ENCODE measurements around the gene HABP2. TPM values are rescaled to one million over a fixed set of nuclear protein-coding genes. Genes with fewer than 3 reads are reported as not detected.

Gene HABP2
- polyA plus RNA-seq, 2 donors: not detected

GRCh38 chr10:113518415-113518814, 34.4 kb upstream of the HABP2 start:
- Histone ChIP-seq H3K9me3 (ENCODE audit: control insufficient read depth in 2 of 2, insufficient read depth in 1 of 2, low read depth in 1 of 2, low read length in 1 of 2) (no peaks in the 10 kb centered on the region), H3K4me1 (ENCODE audit: control insufficient read depth in 2 of 2, insufficient read depth in 2 of 2, low read length in 1 of 2) (no peaks in the 10 kb centered on the region), H3K36me3 (ENCODE audit: control insufficient read depth in 2 of 2, insufficient read depth in 2 of 2, low read length in 1 of 2) (no peaks in the 10 kb centered on the region), H3K27me3 (ENCODE audit: control insufficient read depth in 1 of 2, insufficient read depth in 2 of 2, low read length in 2 of 2) (no peaks in the 10 kb centered on the region), H3K27ac (ENCODE audit: low read depth in 2 of 2, low read length in 1 of 2) (no peak overlapping the region), H3K4me3 (ENCODE audit: low read depth in 1 of 2, low read length in 2 of 2) (no peak overlapping the region)
- 83 to 86% methylated on average over 3 of the region's 3 CpGs for WGBS, 2 donors

DNA sequence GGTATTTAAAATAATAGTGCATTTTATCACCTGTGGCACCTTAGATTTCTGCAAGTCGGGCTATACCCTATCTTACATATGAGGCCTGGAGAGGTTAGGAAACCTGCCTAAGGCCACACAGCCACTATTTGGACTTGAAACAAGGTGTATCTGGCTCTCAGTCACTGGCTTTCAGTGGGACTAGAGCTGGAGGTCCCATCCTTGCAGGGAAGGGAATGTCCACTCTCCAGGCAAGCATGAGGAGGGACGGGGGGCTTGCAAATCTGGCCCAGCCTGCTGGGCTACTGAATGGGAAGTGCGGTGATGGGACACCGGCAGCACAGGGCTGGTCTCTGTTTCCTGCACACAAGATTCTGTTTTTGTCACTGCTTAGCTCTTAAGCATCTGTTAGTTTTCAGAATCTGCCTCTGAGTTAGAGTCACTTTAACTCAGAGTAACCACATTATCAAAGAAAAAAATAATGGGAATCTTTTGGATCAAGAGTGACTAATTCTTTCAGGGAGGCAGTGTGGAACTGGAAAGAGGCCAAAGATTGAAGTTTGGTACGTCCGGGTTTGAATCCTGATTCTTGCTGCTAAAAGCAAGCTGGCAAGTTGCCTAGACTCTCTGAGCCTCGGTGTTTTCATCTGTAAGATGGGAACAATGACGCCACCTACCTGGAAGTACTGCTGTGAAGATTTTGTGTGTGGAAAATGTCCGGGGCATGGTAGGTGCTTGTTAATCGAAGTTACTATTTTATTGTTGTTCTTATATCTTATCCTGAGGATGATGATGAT, 33.8 kb upstream of the HABP2 start:
- no peaks in the 10 kb centered on the region for H3K36me3 ChIP-seq (ENCODE audit: control insufficient read depth in 2 of 2, insufficient read depth in 2 of 2, low read length in 1 of 2)
- no peak overlapping the region for H3K4me3 ChIP-seq (ENCODE audit: low read depth in 1 of 2, low read length in 2 of 2)
- H3K4me1 ChIP-seq (ENCODE audit: control insufficient read depth in 2 of 2, insufficient read depth in 2 of 2, low read length in 1 of 2): no peaks in the 10 kb centered on the region
- H3K27me3 ChIP-seq (ENCODE audit: control insufficient read depth in 1 of 2, insufficient read depth in 2 of 2, low read length in 2 of 2): no peaks in the 10 kb centered on the region
- 74 to 76% methylated on average over 10 of the region's 10 CpGs for WGBS, 2 donors
- no peaks in the 10 kb centered on the region for H3K9me3 ChIP-seq (ENCODE audit: control insufficient read depth in 2 of 2, insufficient read depth in 1 of 2, low read depth in 1 of 2, low read length in 1 of 2)
- no peak overlapping the region for H3K27ac ChIP-seq (ENCODE audit: low read depth in 2 of 2, low read length in 1 of 2)

- 77 to 79% methylated on average over 10 of the region's 10 CpGs for WGBS, 2 donors
- no peaks in the 10 kb centered on the region for H3K4me1 ChIP-seq (ENCODE audit: control insufficient read depth in 2 of 2, insufficient read depth in 2 of 2, low read length in 1 of 2)
- H3K9me3 ChIP-seq (ENCODE audit: control insufficient read depth in 2 of 2, insufficient read depth in 1 of 2, low read depth in 1 of 2, low read length in 1 of 2): no peaks in the 10 kb centered on the region
- no peaks in the 10 kb centered on the region for H3K27me3 ChIP-seq (ENCODE audit: control insufficient read depth in 1 of 2, insufficient read depth in 2 of 2, low read length in 2 of 2)
- no peak overlapping the region for H3K4me3 ChIP-seq (ENCODE audit: low read depth in 1 of 2, low read length in 2 of 2)
- H3K36me3 ChIP-seq (ENCODE audit: control insufficient read depth in 2 of 2, insufficient read depth in 2 of 2, low read length in 1 of 2): no peaks in the 10 kb centered on the region
- H3K27ac ChIP-seq (ENCODE audit: low read depth in 2 of 2, low read length in 1 of 2): no peak overlapping the region
These were observed 33.2 kb upstream of the HABP2 start for GRCh38 chr10:113519681-113520115.

- no peaks in the 10 kb centered on the region for H3K9me3 ChIP-seq (ENCODE audit: control insufficient read depth in 2 of 2, insufficient read depth in 1 of 2, low read depth in 1 of 2, low read length in 1 of 2)
- no peak overlapping the region for H3K27ac ChIP-seq (ENCODE audit: low read depth in 2 of 2, low read length in 1 of 2)
- WGBS, 2 donors: 75 to 90% methylated on average over 1 to 2 of the region's 2 CpGs
- no peaks in the 10 kb centered on the region for H3K36me3 ChIP-seq (ENCODE audit: control insufficient read depth in 2 of 2, insufficient read depth in 2 of 2, low read length in 1 of 2)
- H3K4me1 ChIP-seq (ENCODE audit: control insufficient read depth in 2 of 2, insufficient read depth in 2 of 2, low read length in 1 of 2): no peaks in the 10 kb centered on the region
- H3K4me3 ChIP-seq (ENCODE audit: low read depth in 1 of 2, low read length in 2 of 2): no peak overlapping the region
- H3K27me3 ChIP-seq (ENCODE audit: control insufficient read depth in 1 of 2, insufficient read depth in 2 of 2, low read length in 2 of 2): no peaks in the 10 kb centered on the region
These were observed 32.6 kb upstream of the HABP2 start for GRCh38 chr10:113520261-113520660.

GRCh38 chr10:113520690-113521474, 32.0 kb upstream of the HABP2 start:
- 51 to 52% methylated on average over 8 of the region's 8 CpGs for WGBS, 2 donors
- Histone ChIP-seq H3K27ac (ENCODE audit: low read depth in 2 of 2, low read length in 1 of 2) (no peak overlapping the region), H3K4me3 (ENCODE audit: low read depth in 1 of 2, low read length in 2 of 2) (no peak overlapping the region), H3K36me3 (ENCODE audit: control insufficient read depth in 2 of 2, insufficient read depth in 2 of 2, low read length in 1 of 2) (no peaks in the 10 kb centered on the region), H3K27me3 (ENCODE audit: control insufficient read depth in 1 of 2, insufficient read depth in 2 of 2, low read length in 2 of 2) (no peaks in the 10 kb centered on the region), H3K4me1 (ENCODE audit: control insufficient read depth in 2 of 2, insufficient read depth in 2 of 2, low read length in 1 of 2) (no peaks in the 10 kb centered on the region), H3K9me3 (ENCODE audit: control insufficient read depth in 2 of 2, insufficient read depth in 1 of 2, low read depth in 1 of 2, low read length in 1 of 2) (no peaks in the 10 kb centered on the region)

- Histone ChIP-seq H3K27me3 (ENCODE audit: control insufficient read depth in 1 of 2, insufficient read depth in 2 of 2, low read length in 2 of 2) (no peaks in the 10 kb centered on the region), H3K4me1 (ENCODE audit: control insufficient read depth in 2 of 2, insufficient read depth in 2 of 2, low read length in 1 of 2) (no peaks in the 10 kb centered on the region), H3K9me3 (ENCODE audit: control insufficient read depth in 2 of 2, insufficient read depth in 1 of 2, low read depth in 1 of 2, low read length in 1 of 2) (no peaks in the 10 kb centered on the region), H3K36me3 (ENCODE audit: control insufficient read depth in 2 of 2, insufficient read depth in 2 of 2, low read length in 1 of 2) (no peaks in the 10 kb centered on the region), H3K4me3 (ENCODE audit: low read depth in 1 of 2, low read length in 2 of 2) (no peak overlapping the region), H3K27ac (ENCODE audit: low read depth in 2 of 2, low read length in 1 of 2) (no peak overlapping the region)
- WGBS, 2 donors: 54 to 58% methylated on average over 2 of the region's 2 CpGs
These were observed 31.4 kb upstream of the HABP2 start for GRCh38 chr10:113521475-113521795.

GRCh38 chr10:113522460-113522859, 30.4 kb upstream of the HABP2 start:
- Histone ChIP-seq H3K36me3 (ENCODE audit: control insufficient read depth in 2 of 2, insufficient read depth in 2 of 2, low read length in 1 of 2) (no peaks in the 10 kb centered on the region), H3K4me3 (ENCODE audit: low read depth in 1 of 2, low read length in 2 of 2) (no peak overlapping the region), H3K4me1 (ENCODE audit: control insufficient read depth in 2 of 2, insufficient read depth in 2 of 2, low read length in 1 of 2) (no peaks in the 10 kb centered on the region), H3K27me3 (ENCODE audit: control insufficient read depth in 1 of 2, insufficient read depth in 2 of 2, low read length in 2 of 2) (no peaks in the 10 kb centered on the region), H3K27ac (ENCODE audit: low read depth in 2 of 2, low read length in 1 of 2) (no peak overlapping the region), H3K9me3 (ENCODE audit: control insufficient read depth in 2 of 2, insufficient read depth in 1 of 2, low read depth in 1 of 2, low read length in 1 of 2) (no peaks in the 10 kb centered on the region)
- 94% methylated on average over 4 of the region's 4 CpGs for WGBS, 2 donors

GRCh38 chr10:113523071-113523470, 29.8 kb upstream of the HABP2 start:
- no peak overlapping the region for H3K27ac ChIP-seq (ENCODE audit: low read depth in 2 of 2, low read length in 1 of 2)
- 73 to 75% methylated on average over 5 of the region's 5 CpGs for WGBS, 2 donors
- no peaks in the 10 kb centered on the region for H3K36me3 ChIP-seq (ENCODE audit: control insufficient read depth in 2 of 2, insufficient read depth in 2 of 2, low read length in 1 of 2)
- no peak overlapping the region for H3K4me3 ChIP-seq (ENCODE audit: low read depth in 1 of 2, low read length in 2 of 2)
- no peaks in the 10 kb centered on the region for H3K9me3 ChIP-seq (ENCODE audit: control insufficient read depth in 2 of 2, insufficient read depth in 1 of 2, low read depth in 1 of 2, low read length in 1 of 2)
- no peaks in the 10 kb centered on the region for H3K27me3 ChIP-seq (ENCODE audit: control insufficient read depth in 1 of 2, insufficient read depth in 2 of 2, low read length in 2 of 2)
- H3K4me1 ChIP-seq (ENCODE audit: control insufficient read depth in 2 of 2, insufficient read depth in 2 of 2, low read length in 1 of 2): no peaks in the 10 kb centered on the region

GRCh38 chr10:113523628-113524027, 29.2 kb upstream of the HABP2 start:
- WGBS, 2 donors: 73 to 86% methylated on average over 1 of the region's 1 CpG
- Histone ChIP-seq H3K27me3 (ENCODE audit: control insufficient read depth in 1 of 2, insufficient read depth in 2 of 2, low read length in 2 of 2) (no peaks in the 10 kb centered on the region), H3K36me3 (ENCODE audit: control insufficient read depth in 2 of 2, insufficient read depth in 2 of 2, low read length in 1 of 2) (no peaks in the 10 kb centered on the region), H3K4me3 (ENCODE audit: low read depth in 1 of 2, low read length in 2 of 2) (no peak overlapping the region), H3K27ac (ENCODE audit: low read depth in 2 of 2, low read length in 1 of 2) (no peak overlapping the region), H3K4me1 (ENCODE audit: control insufficient read depth in 2 of 2, insufficient read depth in 2 of 2, low read length in 1 of 2) (no peaks in the 10 kb centered on the region), H3K9me3 (ENCODE audit: control insufficient read depth in 2 of 2, insufficient read depth in 1 of 2, low read depth in 1 of 2, low read length in 1 of 2) (no peaks in the 10 kb centered on the region)

GRCh38 chr10:113524120-113524519, 28.7 kb upstream of the HABP2 start:
- no peaks in the 10 kb centered on the region for H3K9me3 ChIP-seq (ENCODE audit: control insufficient read depth in 2 of 2, insufficient read depth in 1 of 2, low read depth in 1 of 2, low read length in 1 of 2)
- H3K27ac ChIP-seq (ENCODE audit: low read depth in 2 of 2, low read length in 1 of 2): no peak overlapping the region
- no peaks in the 10 kb centered on the region for H3K36me3 ChIP-seq (ENCODE audit: control insufficient read depth in 2 of 2, insufficient read depth in 2 of 2, low read length in 1 of 2)
- H3K27me3 ChIP-seq (ENCODE audit: control insufficient read depth in 1 of 2, insufficient read depth in 2 of 2, low read length in 2 of 2): no peaks in the 10 kb centered on the region
- H3K4me1 ChIP-seq (ENCODE audit: control insufficient read depth in 2 of 2, insufficient read depth in 2 of 2, low read length in 1 of 2): no peaks in the 10 kb centered on the region
- WGBS, 2 donors: 64 to 76% methylated on average over 3 of the region's 3 CpGs
- H3K4me3 ChIP-seq (ENCODE audit: low read depth in 1 of 2, low read length in 2 of 2): no peak overlapping the region
